GM21786 (cell line): ENCODE data around the gene ZMYND15.

Source experiments
- ATAC-seq: cut with Tn5 transposase; IDR thresholded peaks from one replicate; pipeline ENCODE4 v1.9.1; 2021; ENCODE audit not compliant: unreplicated experiment

ZMYND15 gene

DNA sequence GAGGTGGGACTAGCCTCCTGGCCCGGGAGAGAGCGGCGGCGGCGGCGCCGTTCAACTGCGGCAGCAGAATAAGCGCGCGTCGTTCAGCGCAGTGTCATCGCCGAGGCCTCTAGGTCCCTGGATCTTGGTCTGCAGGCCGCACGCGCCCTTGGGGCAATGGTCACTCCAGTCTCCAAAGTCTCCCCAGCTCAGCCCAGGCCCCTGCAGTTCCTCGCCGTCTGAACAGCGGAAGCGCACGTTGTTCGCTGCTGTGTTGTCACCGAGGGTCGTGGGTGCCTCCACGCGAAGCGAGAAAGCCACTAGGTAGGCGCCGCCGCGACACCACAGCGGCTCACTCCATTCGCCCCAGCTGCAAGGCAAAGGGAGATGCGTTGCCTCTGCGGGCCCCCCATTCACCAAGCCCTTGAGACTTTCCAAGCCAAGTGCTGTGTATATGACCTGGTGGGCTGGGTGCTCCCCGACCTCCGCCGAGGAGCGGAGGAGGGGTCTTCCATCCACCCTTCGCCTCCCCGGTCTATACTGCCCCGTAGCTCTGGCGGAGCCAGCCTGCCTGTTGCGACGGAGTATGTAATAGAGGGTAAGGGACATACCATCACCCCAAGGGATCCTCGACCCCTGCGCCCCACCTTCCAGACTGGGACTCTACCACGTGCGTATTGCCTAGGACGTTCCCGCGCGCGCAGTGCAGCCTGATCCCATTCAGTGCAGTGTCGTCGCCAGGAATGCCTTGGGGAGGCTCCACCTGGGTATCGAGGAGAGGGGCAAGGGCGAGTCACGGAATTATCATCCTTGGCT lies 45.9 kb downstream of the ZMYND15 start:
- ATAC-seq, result no peak

DNA sequence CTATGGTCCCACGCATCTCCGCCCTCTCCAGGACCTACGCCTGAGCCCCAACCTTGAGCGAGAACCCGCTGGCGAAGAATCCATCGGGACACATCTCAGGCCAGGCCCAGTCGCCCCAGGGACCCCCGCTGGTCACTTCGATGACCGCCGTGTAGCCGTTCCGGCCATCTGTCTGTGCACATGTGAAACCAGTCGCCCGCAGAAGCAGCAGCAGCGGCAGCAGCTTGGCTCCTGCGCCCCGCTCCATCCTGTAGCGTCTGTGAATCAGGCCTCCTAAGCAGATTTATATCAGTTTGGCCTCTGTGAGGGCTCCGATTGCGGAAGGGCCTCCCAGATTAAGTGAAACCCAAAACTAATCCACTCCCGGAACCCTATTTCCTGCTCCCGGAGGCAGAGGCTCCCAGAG lies 46.5 kb downstream of the ZMYND15 start, which contains the start of gene VMO1:
VMO1 (minus strand) TSS at position 259 of the 406 bp plus-strand sequence; CDS start at position 247, 12 bp downstream.
- no peak for ATAC-seq

DNA sequence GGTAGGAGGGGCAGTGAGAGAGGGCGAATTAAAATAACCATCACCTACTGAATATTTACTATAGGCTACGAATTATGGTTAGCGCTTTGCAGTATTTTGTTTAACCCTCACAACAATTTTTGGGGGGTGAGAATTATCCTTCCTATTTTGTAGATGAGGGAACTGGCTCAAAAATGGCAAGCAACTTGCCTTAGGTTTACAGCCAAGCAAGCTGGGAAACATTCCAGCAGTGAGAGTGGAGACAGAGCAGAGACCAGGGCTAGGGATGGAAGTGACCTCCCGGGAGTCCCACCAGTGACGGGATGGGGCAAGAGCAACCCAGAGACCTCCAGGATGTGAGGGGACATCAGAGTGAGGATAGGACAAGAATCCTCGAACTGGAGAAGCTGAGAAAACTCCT lies 46.9 kb downstream of the ZMYND15 start:
- ATAC-seq, result no peak

DNA sequence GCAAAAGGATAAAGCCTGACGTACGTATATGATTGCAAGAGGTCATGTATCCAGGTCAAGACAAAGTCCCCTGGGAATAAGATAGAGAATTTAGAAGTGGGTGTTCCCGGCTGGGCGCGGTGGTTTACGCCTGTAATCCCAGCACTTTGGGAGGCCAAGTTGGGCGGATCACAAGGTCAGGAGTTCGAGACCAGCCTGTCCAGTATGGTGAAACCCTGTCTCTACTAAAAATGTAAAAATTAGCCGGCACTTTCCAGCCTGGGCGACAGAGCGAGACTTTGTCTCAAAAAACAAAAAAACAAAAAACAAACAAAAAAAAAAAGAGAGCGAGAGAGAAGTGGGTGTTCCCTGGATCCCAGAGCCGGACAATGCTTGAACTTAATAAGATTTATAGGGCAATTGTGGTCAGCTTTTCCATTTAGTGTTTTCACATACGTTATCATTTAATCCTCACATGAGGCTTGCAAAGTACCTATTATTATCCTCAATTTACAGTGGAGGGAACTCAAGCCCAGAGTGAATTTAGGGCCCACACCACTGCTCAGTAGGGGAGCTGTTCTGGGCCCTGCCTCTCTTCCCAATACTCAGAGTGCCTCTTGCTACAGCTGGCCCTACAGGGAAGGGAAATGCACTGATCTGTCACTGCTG lies 48.6 kb downstream of the ZMYND15 start:
- ATAC-seq, result no peak

DNA sequence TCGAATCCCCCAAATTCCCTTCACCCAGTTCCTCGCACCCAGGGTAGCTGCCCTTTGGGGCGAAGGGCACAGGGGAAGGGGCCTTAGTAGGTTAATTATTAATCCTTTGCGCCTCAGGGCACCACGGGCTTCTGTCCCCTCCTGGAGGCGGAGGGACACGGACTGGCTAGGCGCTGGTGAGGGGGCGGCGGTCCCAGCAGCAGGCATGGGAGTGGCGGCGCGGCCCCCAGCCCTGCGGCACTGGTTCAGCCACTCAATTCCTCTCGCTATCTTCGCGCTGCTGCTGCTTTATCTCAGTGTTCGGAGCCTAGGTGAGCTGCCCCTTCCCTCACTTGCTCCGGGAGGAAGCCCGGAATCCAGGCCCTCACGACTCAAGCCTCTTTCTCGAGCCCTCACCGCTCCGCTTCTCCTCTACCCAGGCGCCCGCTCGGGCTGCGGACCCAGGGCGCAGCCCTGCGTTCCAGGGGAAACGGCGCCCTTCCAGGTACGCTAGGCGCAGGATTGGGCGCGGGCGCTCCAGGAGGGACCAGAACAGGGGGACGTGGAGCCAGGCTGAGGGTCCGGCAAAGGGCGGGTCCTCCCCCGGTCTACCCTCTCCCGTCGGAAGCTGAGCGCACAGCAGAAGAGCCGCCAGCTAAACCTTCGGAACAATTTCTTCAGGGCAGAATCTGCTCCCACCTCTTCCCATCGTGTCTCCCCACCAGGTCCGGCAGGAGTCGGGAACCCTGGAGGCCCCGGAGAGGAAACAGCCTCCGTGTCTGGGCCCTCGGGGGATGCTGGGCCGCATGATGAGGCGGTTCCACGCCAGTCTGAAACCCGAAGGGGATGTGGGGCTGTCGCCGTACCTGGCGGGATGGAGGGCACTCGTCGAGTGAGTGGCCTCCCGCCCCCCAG lies 49.4 kb downstream of the ZMYND15 start, which contains the start of gene GLTPD2:
GLTPD2 (plus strand) TSS at position 158 of the 894 bp plus-strand sequence; CDS start at position 206, 48 bp downstream.
- peak; percentile 10 for ATAC-seq

DNA sequence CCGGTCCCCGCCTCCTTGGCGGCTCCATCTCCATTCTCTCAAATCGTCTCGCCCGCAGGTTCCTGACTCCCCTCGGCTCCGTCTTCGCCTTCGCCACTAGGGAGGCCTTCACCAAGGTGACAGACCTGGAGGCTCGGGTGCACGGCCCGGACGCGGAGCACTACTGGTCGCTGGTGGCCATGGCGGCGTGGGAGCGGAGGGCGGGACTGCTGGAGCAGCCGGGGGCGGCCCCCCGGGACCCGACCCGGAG lies 50.0 kb downstream of the ZMYND15 start:
- ATAC-seq, result no peak

DNA sequence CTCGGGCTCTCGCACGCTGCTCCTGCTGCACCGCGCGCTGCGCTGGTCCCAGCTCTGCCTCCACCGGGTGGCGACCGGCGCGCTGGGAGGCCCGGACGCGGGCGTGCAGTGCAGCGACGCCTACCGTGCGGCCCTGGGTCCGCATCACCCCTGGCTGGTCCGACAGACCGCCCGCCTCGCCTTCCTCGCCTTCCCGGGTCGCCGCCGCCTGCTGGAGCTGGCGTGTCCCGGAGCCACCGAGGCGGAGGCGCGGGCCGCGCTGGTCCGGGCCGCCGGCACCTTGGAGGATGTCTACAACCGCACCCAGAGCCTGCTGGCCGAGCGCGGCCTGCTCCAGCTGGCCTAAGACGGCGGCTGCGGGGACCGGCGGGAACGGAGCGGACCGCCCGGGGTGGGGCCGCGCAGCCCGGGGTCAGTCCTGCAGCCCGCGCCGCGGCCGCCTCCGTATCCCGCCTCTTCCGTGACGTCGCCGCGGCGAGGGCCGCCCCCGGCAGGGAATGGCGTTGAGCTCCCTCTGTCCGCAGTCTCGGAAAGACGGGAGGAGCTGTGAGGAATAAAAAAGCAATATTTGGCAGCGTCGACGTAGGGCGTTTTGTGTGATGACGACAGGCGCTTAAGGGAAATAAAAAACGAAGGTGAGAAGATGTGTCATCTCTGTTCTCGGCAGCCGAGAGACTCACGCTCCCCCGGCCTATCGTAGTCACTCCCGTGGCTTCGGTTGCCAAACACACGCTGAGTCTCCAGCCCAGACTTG lies 50.5 kb downstream of the ZMYND15 start:
- ATAC-seq, result peak; percentile 68

DNA sequence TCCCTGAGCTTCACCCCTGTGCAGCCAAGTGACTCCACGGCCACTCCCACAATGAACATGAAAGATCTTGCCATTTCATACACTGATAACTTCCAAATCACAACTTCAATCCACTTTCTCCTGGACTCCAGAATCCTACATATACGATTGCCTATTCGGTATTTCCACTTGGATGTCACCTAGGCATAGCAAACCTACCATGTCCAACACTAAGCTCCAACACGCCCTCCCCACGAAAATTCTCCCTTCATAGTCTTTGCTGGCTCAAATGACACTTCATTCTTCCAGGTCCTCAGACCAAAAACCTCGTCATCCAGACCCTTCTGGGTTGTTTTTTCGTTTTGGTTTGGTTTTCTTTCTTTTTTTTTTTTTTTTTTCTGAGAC lies 51.1 kb downstream of the ZMYND15 start:
- no peak for ATAC-seq

DNA sequence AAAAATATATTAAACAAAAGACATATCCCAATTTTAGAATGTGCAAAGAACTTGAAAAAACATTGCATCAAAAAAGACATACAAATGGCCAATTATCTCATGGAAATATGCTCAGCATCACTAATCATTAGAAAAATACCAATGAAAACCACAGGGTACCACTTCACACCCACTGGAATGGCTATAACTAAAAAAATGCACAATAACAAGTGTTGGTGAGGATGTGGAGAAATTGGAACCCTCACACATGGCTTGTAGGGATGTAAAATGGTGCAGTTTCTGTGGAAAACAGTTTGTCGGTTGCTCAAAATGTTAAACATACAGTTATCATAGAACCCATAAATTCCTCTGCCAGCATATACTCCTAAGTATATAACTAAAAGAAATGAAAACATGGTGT lies 55.5 kb downstream of the ZMYND15 start:
- no peak for ATAC-seq
